NCI-H146 treated with DMSO at 0.1 percent for 48 hours (cell line): ENCODE results near the gene HSPA1A.
"Not testable (repeated sequence)": the region's sequence is repeated elsewhere in the genome, so short reads cannot be mapped to it uniquely, and the experiment has no call there.

Source experiments
- DNase-seq: peaks from one replicate; lab custom pipeline; 2025; ENCODE audit not compliant: unreplicated experiment; lab: John Stamatoyannopoulos, UW

Gene HSPA1A

DNA sequence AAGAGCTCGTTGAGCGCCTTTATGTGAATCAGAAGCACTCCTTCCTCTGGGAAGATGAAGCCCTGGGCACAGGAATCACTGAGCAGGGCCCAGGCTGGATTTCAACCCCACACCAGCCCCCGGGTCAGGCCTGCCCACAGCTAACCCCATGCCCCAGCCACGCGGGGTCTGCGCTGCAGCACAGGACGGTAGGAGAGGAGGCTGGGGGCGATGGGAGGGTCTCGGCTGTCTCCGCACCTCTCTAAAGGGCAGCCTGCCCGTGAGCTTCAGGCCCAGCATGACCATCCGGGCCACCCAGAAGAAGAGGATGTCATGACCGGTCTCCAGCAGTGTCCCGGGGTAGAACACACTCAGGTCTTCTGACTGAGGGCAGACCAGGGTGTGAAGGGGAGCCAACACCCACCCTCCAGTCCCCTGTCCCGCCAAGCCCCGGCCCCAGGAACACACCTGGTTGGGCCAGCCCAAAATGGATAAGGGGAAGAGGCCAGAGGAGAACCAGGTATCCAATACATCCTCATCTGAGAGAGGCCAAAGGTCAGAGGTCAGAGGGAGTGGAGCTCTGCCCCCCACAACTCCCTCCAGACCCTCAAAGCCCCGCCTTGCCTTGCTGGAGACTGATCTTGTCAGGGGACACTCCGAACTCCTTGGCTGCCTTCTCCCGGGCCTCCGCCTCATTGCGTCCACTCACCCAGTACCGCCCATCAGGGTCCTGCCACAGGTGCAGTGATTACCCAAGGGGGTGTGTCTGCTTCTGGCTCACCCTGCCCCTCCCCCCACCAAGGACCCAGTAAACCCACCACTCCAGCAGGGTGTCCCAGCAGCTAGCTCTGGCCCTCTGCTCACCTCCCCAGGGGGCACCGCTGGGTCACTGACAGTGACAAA lies 33.9 kb upstream of the HSPA1A start:
- DNase-seq = no peak

DNA sequence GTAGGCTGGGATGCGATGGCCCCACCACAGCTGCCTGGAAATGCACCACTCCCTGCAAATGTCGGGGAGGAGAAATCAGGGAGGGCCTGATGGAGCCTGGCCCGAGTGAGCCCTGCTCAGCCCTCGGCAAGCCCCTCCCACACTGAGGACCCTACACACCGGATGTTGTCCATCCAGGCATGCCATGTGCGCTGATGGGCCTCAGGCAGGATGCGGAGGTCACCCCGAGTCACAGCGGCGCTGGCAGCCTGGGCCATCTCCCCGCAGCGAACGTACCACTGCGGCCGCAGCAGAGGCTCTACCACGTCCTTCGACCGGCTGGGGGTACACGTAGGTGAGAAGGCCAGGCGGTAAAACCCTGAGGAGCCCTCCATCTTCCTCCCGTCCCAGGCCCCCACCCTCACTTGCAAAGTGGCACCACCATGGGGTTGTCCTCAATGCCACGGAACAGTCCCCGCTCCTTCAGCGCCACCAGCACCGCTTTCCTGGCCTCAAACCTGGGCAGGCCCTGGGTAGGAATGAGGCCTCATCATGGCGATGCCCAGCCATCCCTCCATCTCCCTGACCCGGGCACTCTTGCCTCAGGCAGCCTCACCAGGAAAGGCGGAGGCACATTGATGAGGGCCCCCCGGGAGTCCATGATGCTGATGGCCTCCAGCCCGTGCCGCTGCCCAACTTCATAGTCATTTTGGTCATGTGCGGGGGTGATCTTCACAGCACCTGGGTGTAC lies 33.1 kb upstream of the HSPA1A start:
- DNase-seq = no peak

DNA sequence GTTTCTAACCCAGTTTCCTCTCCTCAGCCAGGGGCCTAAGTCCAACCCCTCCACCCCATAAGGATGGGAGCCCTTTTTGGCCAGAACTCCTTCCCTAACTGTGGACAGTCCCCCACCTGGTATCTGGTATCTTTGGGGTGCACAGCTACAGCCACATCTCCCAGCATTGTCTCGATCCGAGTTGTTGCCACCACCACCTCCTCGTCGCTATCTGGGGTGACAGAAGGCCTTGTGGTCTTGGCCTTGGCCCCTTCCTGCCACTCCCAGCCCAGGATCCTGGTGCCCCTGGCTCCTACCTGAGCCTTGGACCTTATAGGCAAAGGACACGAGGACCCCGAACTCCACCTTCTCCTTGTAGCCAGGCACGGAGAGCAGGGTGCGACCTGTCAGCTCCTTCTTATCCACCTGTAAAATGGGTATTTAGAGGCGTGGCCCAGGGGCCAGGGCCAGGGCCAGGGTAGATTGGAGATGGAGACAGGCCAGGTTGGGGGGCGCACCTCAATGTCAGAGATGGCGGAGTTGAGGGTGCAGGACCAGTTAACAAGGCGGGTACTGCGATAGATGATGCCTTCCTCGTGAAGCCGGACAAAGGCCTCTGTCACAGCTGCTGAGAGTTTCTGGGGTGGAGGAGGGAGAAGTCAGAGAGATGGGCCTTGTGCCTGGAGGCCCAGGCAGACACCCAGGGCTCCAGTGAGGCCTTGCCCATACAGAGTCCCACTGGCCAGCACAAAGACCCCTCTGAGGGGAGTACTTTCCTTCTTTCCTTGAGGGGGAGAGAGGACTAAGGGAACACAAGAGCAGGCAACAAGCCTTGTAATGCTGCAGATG lies 31.0 kb upstream of the HSPA1A start:
- DNase-seq = no peak

DNA sequence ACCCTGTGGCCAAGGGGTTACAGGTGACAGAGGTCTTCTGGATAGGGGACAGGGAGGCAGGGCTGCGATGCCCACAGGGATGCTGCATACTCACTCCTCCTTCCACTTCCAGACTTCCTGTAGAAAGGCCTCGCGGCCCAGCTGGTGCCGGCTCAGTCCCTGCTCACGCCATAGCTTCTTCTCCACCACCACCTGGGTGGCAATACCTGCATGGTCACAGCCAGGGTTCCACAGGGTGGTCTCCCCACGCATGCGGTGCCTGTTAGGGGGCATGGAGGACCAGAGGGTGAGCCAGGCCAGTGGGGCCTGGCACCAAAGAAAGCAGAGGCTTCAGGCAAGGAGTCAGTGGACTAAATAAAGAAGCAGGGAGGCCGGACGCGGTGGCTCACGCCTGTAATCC lies 29.9 kb upstream of the HSPA1A start:
- no peak for DNase-seq

DNA sequence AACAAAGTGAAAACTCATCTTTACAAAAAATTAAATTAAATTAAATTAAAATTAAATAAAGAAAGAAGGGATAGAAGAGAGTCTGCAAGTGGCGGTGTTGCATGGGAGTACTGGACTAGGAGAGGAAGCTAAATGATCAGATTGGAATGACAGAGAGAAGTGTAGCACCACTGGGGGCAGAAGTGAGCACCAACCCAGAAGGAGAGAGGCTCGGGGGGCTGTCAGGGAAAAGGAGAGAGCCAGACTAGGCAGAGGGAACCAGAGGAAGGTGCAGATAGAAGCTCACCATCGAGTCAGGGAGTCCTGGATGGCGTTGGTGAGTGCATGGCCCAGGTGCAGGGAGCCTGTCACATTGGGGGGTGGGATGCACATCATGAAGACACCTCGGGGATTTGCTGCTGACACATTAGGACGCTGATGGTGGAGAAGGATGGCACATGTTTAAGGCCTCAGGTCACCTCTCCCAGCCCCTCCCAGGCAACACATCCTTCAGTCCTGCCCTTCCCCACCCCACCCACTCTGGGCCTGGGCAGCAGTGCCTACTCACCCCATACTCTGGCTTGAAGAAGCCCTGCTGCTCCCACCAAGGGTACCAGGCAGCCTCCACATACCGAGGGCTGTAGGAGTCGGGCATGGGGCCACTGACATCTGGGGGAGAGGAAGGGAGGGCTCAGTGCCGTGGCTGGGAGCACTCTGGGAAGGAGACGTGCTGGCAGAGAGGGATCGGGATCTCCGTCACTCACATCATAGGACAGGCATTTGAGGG lies 23.8 kb upstream of the HSPA1A start:
- DNase-seq = peak; percentile 7

DNA sequence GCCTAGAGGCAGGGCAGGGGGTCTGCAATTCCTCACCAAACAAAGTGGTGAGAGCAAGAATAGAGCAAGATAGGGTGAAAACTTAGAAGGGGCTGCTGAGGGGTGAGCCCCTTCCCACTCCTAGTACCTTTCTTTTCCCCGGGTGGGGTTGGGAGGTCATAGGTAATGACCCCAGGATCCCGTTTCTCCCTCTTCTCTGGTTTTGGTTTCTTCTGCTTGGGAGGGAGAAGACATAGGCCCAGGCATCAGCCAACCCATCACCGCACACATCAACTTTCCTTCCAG lies 23.3 kb upstream of the HSPA1A start:
- no peak for DNase-seq

DNA sequence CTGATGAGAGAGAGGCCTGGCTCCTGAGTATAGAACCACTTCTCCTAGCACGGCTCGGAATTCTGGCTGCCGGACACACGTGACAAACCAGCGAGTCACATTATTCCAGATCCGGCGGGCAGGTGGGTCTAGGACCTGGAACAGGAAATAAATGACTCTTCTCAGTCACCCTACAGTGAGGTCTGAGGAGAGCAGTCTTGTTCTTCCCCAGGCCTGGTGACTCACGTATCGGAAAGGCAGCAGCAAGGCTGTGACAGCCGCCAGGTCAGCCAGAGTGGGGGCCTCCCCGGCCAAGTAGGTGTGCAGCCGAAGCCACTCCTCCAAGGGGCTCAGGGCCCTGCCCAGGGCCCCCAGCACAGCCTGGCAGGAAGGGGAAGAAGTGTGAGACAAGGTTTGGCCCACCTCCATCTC lies 22.6 kb upstream of the HSPA1A start:
- no peak for DNase-seq

DNA sequence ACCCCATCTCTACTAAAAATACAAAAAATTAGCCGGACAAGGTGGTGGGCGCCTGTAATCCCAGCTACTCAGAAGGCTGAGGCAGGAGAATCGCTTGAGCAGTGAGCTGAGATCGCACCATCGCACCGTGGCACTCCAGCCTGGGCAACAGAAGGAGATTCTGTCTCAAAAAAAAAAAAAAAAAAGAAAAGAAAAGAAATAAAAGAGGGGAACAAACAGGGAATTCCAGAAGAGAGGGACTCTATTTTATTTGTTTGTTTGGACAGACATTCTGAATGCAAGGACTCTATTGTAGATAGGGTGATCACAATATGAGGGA lies 21.5 kb upstream of the HSPA1A start:
- DNase-seq = not testable (repeated sequence)

DNA sequence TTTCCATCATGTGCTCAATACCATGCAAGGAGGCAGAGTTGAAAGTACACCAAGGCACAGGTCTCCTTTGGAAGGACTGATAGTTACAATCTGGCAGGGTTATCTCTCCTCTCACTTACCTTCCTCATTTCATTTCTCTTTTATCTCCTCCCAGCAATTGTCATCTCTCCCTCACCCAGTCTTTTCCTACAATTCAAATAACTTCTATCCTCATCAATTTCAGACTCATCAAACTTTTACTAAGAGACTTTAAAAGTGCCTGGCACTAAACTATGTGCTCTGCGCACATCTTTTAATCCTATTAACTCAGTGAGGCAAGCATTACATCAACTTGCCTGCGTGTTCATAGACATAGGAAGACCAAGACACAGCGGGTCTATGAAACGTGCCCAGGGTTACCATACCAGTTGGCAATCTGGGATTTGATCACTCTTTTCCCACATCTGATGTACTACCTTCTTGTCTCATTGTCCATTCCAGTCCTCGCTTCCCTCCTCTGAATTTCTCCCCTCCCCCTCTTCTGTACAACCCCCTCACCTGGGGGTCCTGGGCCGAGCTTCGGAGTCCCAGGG lies 21.0 kb upstream of the HSPA1A start:
- no peak for DNase-seq

DNA sequence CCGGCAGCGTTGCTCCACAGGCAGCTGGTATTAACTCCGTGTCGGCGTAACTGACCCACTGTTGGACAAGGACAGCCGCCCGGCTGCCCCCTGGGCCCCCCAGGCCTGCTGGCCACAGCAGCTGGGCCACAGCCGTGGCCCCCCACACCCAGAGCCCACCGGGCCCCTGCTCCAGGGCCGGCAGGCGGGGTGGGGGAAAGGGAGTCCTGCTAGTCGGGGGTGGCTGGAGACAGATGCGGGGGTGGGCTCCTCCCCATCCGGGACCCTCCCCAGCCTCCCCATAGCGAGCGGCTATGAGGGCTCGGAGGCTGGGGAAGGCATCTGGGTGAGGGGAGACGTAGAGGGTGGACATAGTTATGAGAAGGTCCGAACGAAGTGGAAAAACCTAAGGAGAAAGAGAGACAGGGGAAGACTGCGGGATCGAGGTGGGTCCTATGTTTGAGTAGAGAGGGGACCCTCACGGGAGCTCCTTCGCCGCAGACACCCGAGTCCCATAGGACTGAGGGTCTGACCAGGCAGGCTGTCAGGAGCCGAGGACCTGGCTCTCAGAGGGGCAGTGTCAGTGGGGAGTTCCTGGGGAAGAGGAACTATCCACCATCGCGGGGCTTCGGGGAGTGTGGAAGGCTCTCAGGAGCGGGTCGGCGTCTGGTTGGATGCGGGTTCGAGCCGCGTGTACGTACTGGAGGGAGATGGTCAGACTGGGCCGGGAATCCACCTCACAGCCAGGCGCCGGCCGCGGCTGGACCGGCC lies 20.3 kb upstream of the HSPA1A start:
- DNase-seq = no peak

DNA sequence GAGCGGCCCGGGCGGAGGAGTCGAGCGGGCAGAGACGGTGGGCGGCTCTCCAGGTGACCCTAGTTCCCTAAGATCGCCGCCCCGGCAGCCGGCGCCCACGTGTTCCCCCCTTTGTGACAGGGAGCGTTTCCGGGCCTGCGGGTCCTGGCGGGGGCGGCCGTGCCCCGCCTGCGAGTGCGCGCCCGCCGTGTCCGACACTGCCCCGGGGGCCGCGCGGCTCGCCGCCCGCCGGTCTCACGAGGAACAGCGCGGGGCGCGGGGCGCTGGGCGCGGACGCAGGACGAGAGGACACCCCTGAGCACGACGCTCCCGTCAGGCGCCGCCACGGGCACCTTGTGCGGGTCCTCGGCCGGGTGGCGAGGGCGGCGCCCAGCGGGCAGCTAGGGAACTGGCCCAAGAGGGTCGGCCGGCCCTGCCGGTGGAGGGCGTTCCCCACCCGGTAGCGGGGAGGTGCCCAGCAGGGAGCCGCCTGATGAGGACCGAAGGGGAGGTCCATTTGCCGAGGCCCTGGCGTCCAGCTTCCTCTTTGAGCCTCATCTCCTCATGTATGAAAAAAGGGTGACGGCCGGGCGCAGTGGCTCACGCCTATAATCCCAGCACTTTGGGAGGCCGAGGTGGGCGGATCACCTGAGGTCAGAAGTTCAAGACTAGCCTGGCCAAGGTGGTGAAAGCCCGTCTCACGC lies 19.6 kb upstream of the HSPA1A start, which contains the start of gene VARS1:
Gene VARS1, minus strand, starts transcription at position 137 of the 683 bp plus-strand sequence. CDS start 535 bp downstream, outside the sequence.
- DNase-seq = peak; percentile 73

DNA sequence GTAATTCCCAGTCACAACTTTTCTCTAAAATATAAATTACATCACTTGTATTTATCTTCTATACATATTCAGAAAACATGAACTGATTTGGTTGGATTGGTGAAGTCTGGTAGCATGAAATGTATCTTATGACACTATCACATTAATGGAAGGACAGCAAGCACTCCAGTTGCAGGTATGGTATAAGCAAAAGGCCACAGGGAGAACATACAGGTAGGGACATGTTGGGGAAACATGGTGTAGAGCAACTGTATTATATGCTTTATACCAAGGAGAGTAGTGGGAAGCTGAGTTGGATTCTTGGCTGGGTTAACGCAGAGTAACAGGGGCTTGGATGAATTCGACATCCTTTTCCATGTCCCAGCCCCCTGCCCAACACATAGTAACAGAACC lies 18.4 kb upstream of the HSPA1A start:
- no peak for DNase-seq

DNA sequence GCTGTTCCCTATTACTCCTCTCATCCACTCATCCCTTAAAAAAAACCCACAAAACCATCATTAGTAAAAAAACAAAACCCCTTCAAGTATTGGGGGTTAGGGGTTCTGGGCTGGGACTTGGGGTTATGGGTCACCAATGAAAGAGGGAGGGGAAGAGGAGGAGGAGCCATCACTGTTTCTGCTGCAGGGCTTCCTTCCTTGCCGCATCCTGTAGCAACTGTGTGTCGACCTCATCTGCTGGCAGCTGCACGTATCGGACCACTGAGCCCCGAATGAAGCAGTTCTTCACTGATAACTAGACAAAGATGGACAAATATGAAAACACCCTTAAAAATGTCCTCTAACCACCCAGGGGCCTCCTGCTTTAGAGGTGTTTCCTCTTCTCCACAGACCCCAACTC lies 17.8 kb upstream of the HSPA1A start:
- DNase-seq = no peak

DNA sequence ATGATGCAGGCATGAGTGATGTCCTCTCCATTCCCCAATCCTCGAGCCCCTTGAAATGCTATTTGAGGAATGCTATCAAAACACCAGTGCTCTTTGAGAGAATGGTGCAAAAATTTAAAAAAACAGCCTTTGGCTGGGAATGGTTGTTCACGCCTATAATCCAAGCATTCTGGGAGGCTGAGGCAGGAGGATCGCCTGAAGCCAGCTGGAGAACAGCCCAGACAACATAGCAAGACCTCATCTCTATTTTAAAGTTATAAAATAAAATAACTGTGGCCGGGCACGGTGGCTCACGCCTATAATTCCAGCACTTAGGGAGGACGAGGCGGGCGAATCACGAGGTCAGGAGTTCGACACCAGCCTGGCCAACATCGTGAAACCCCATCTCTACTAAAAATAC lies 15.6 kb upstream of the HSPA1A start:
- no peak for DNase-seq

DNA sequence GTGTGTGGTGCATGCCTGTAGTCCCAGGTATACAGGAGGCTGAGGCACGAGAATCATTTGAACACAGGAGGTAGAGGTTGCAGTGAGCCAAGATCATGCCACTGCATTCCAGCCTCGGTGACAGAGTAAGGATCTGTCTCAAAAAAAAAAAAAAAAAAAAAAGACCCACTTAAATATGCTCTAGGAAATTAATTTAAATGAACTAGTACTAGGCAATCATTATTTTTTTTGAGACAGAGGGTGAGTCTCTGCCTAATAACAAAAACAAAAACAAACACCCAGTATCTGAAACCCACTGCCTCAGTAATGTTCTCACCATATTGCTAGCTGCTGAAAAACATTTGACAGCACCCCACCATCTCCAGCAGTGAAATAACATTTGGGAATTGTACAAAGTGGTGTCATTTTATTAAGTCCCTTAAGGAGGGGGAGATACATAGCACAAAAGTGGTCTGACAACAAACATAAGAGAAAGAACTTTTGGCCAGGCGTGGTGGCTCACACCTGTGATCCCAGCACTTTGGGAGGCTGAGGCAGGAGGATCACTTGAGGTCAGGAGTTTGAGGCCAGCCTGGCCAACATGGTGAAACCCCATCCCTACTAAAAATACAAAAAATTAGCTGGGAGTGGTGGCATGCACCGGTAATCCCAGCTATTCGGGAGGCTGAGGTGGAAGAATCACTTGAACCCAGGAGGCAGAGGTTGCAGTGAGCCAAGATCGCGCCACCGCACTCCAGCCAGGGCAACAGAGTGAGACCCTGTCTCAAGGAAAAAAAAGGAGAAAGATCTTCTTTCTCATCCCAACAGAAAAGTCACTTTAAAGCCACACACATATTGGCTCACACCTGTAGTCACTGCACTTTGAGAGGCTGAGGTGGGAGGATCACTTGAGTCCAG lies 14.1 kb upstream of the HSPA1A start:
- not testable (repeated sequence) for DNase-seq

DNA sequence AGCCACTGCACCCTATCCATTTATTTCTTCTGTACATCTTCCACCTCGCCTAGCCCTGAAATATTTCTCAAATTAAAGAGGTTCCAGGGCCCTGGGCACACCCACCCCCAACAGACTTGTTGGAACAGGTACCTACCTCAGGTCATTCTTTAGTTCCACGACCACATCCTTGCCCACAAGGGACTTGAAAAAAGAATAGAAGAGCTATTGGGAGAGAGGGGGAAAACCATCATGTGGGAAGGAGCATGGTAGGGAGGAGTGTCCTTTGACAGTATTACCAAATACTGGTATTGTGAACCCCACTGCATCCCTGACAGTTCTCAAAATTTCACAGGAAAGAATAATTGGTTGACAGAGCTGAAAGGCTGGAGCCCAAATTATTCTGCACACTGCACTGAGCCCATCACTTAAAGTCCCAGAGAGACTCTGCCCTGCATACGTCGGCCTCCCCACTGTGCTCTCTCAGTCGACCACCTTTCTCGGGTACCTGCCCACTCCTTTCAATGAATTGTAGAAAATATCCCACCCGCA lies 9.3 kb upstream of the HSPA1A start:
- no peak for DNase-seq

DNA sequence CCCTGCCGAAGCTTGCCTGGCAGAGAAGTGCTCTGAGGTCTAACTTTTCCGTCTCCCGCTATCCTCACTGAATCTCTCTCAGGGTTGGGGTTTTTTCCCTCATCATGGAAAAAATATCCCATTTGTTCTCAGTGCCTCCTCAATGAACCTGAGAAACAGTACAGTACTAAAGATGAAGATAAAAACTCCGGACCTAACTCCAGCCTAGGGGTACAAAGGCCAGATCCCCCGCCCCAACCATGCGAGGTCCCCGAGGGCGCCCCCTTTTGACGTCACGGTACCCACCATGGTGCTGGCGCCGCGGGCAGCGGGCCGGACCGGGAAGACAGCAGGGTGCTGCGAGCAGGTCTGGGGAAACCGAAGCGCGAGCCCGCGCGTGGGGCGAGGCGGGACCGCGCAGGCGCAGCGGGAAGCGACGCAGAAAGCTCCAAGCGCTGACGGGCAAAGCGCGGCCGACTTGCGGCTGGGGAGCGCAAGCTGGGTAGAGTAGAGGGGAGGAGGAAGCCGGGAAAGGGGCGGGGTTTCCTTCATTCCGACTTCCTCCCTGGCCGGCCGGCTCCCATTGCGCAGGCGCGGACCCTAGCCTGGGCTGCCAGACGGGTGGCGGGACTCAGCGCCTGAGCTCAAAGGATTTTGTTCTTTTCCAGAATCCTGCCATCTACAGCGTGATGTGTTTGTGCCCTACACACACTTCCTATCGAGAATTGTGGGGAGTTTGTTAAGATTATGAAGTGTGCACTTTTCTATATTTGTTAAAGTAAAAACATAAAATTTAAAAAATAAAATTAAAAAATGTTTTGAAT lies 8.7 kb upstream of the HSPA1A start, which contains the start of gene LSM2:
Gene LSM2, minus strand, starts transcription at position 497 of the 803 bp plus-strand sequence. Its CDS starts 209 bp downstream, at position 288.
- DNase-seq = peak; percentile 92
